ENCODE results near the gene TMED1. TPM values are rescaled to one million over a fixed set of nuclear protein-coding genes. Genes with fewer than 3 reads are reported as not detected.

TMED1 gene
- total and polyA plus RNA-seq, 8 donors: 25.4 to 45.3 (median 43.0) TPM

- H3K9me3 ChIP-seq: no peaks in the 10 kb centered on the region
- DNase-seq (no peak), ATAC-seq (no peak)
- peaks cover 0 to 7% of the 10 kb centered on the region in 2 donors for H3K4me1 ChIP-seq
- H3K36me3 ChIP-seq: peaks cover 0 to 98% of the 10 kb centered on the region in 2 donors
- TF ChIP-seq CTCF (IDR thresholded peaks at IDR 0.05): no peak
- no peak overlapping the region for H3K4me3 ChIP-seq
- intact Hi-C loops (cut with DNase I): no loop called here
- H3K27me3 ChIP-seq: no peaks in the 10 kb centered on the region
- H3K27ac ChIP-seq: no peak overlapping the region
These were observed 46.1 kb downstream of the TMED1 start for GRCh38 chr19:10789866-10790265.

GRCh38 chr19:10788146-10788545, 47.9 kb downstream of the TMED1 start:
- Histone ChIP-seq H3K4me3 (no peak overlapping the region), H3K27me3 (no peaks in the 10 kb centered on the region), H3K36me3 (peaks cover 0 to 100% of the 10 kb centered on the region in 2 donors), H3K9me3 (no peaks in the 10 kb centered on the region), H3K4me1 (peaks cover 2 to 23% of the 10 kb centered on the region in 2 donors), H3K27ac (no peak overlapping the region)
- intact Hi-C loops (cut with DNase I): no loop called here
- DNase-seq: no peak
- no peak for TF ChIP-seq CTCF (IDR thresholded peaks at IDR 0.05)
- no peak for ATAC-seq

- H3K36me3 ChIP-seq: peaks cover 0 to 99% of the 10 kb centered on the region in 2 donors
- ATAC-seq: peak; percentile 53
- H3K27ac ChIP-seq: peak overlapping the region; percentile 55 to 84
These were observed 51.8 kb downstream of the TMED1 start for GRCh38 chr19:10784257-10784656.

GRCh38 chr19:10782795-10783194, 53.2 kb downstream of the TMED1 start:
- no peak for TF ChIP-seq CTCF (IDR thresholded peaks at IDR 0.05)
- ATAC-seq (peak; percentile 4), DNase-seq (peak in 1 of 4 donors; percentile 89)
- peaks cover 0 to 99% of the 10 kb centered on the region in 2 donors for H3K36me3 ChIP-seq
- intact Hi-C loops (cut with DNase I): no loop called here
- peaks cover 2 to 70% of the 10 kb centered on the region in 2 donors for H3K4me1 ChIP-seq
- no peak overlapping the region for H3K4me3 ChIP-seq
- no peaks in the 10 kb centered on the region for H3K27me3 ChIP-seq
- no peaks in the 10 kb centered on the region for H3K9me3 ChIP-seq
- peak overlapping the region in 1 of 2 donors; percentile 92 for H3K27ac ChIP-seq

More at GRCh38 chr19:10784257-10784656, 51.8 kb downstream of the TMED1 start:
- Histone ChIP-seq H3K9me3 (no peaks in the 10 kb centered on the region), H3K4me3 (no peak overlapping the region), H3K27me3 (no peaks in the 10 kb centered on the region), H3K4me1 (peaks cover 2 to 62% of the 10 kb centered on the region in 2 donors)
- intact Hi-C loops (cut with DNase I): no loop called here
- DNase-seq: peak in 2 of 4 donors; percentile 77 to 84
- TF ChIP-seq CTCF (IDR thresholded peaks at IDR 0.05): no peak

Small RNAs within 50 kb of the gene (microRNA-seq; reads per million reads assigned to microRNA genes)
- gene MIR199A1 (0.50 to 1.8 reads per million in 2 donors), gene MIR6793 (1.7 to 1.8 reads per million in 2 donors)

Other genes with a start within 250 kb of the TMED1 start
- 10 to 100 TPM; 36.5 to 65.2 TPM for gene AP1M2, start 248.9 kb downstream of the TMED1 start, total RNA-seq
- gene AP1M2, start 248.9 kb downstream of the TMED1 start, polyA plus RNA-seq (ENCODE audit: insufficient read length in 6 of 6): 10 to 100 TPM; 31.6 to 39.9 (median 36.5) TPM
- gene SLC44A2, start 210.7 kb downstream of the TMED1 start, total RNA-seq: 100 to 1,000 TPM; 214 to 255 TPM
- gene SLC44A2, start 210.7 kb downstream of the TMED1 start, polyA plus RNA-seq (ENCODE audit: insufficient read length in 6 of 6): 100 to 1,000 TPM; 175 to 207 (median 187) TPM
- 100 to 1,000 TPM; 161 to 257 TPM for gene ILF3, start 181.9 kb downstream of the TMED1 start, total RNA-seq
- 100 to 1,000 TPM; 292 to 357 (median 305) TPM for gene ILF3, start 181.9 kb downstream of the TMED1 start, polyA plus RNA-seq (ENCODE audit: insufficient read length in 6 of 6)
- gene QTRT1, start 134.8 kb downstream of the TMED1 start, total RNA-seq: 10 to 100 TPM; 29.0 to 40.9 TPM
- gene QTRT1, start 134.8 kb downstream of the TMED1 start, polyA plus RNA-seq (ENCODE audit: insufficient read length in 6 of 6): 10 to 100 TPM; 38.8 to 56.2 (median 49.1) TPM
- gene DNM2, start 118.1 kb downstream of the TMED1 start, total RNA-seq: 100 to 1,000 TPM; 195 to 268 TPM
- 100 to 1,000 TPM in 3 of 6 donors, 10 to 100 TPM in 3; 88.4 to 119 (median 99.2) TPM for gene DNM2, start 118.1 kb downstream of the TMED1 start, polyA plus RNA-seq (ENCODE audit: insufficient read length in 6 of 6)
- gene C19orf38, start 12.2 kb upstream of the TMED1 start, total RNA-seq: 10 to 100 TPM in 1 of 2 donors, 1 to 10 TPM in 1; 3.2 to 11.8 TPM
- 1 to 10 TPM; 2.8 to 6.1 (median 4.1) TPM for gene C19orf38, start 12.2 kb upstream of the TMED1 start, polyA plus RNA-seq (ENCODE audit: insufficient read length in 6 of 6)
- 10 to 100 TPM; 34.4 to 37.1 TPM for gene CARM1, start 35.3 kb upstream of the TMED1 start, total RNA-seq
- gene CARM1, start 35.3 kb upstream of the TMED1 start, polyA plus RNA-seq (ENCODE audit: insufficient read length in 6 of 6): 10 to 100 TPM; 37.9 to 54.1 (median 42.5) TPM
- 10 to 100 TPM; 68.4 to 77.6 TPM for gene YIPF2, start 92.4 kb upstream of the TMED1 start, total RNA-seq
- 10 to 100 TPM; 31.9 to 44.2 (median 35.3) TPM for gene YIPF2, start 92.4 kb upstream of the TMED1 start, polyA plus RNA-seq (ENCODE audit: insufficient read length in 6 of 6)
- gene TIMM29, start 92.6 kb upstream of the TMED1 start, total RNA-seq: 10 to 100 TPM; 18.8 to 19.5 TPM
- 10 to 100 TPM; 24.0 to 28.5 (median 26.0) TPM for gene TIMM29, start 92.6 kb upstream of the TMED1 start, polyA plus RNA-seq (ENCODE audit: insufficient read length in 6 of 6)
- 100 to 1,000 TPM in 1 of 2 donors, 10 to 100 TPM in 1; 98.3 to 101 TPM for gene SMARCA4, start 124.8 kb upstream of the TMED1 start, total RNA-seq
- 100 to 1,000 TPM; 144 to 168 (median 161) TPM for gene SMARCA4, start 124.8 kb upstream of the TMED1 start, polyA plus RNA-seq (ENCODE audit: insufficient read length in 6 of 6)